ENCODE measurements around the gene ENPP7. TPM values are rescaled to one million over a fixed set of nuclear protein-coding genes. Genes with fewer than 3 reads are reported as not detected.

ENPP7 gene
- total RNA-seq, 1 experiment from 2014 or later: not detected

- Histone ChIP-seq H3K27me3 (replicated peaks; ENCODE audit: insufficient read depth, low read depth, low read length, poor library complexity) (peaks cover 47% of the 10 kb centered on the region), H3K36me3 (ENCODE audit: insufficient read depth, low read length, poor library complexity, severe bottlenecking) (no peaks in the 10 kb centered on the region), H3K4me1 (ENCODE audit: insufficient read depth, low read length, poor library complexity, severe bottlenecking) (no peaks in the 10 kb centered on the region), H3K9me3 (ENCODE audit: low read depth, low read length, poor library complexity, severe bottlenecking) (no peaks in the 10 kb centered on the region), H3K27ac (ENCODE audit: low read depth, low read length, poor library complexity, severe bottlenecking) (no peak overlapping the region), H3K4me3 (ENCODE audit: low read depth, low read length, poor library complexity, severe bottlenecking) (no peak overlapping the region)
- POLR2A ChIA-PET (ENCODE audit: low non-redundant PET): no interaction called here
- TF ChIP-seq CTCF (conservative IDR thresholded peaks at IDR 0.05; ENCODE audit: low read depth, low read length): no peak
- no peak for TF ChIP-seq EZH2 (IDR thresholded peaks at IDR 0.05; ENCODE audit: borderline replicate concordance, low read depth, low read length, poor library complexity, severe bottlenecking)
- no TSS peak for BruUV-seq (replicated peaks)
- CTCF ChIA-PET: no interaction called here
- intact Hi-C loops (cut with micrococcal nuclease; ENCODE audit: unreplicated experiment): no loop called here
- no peak for DNase-seq (ENCODE audit: low spot score)
These were observed 38.8 kb upstream of the ENPP7 start for GRCh38 chr17:79691931-79692330.

GRCh38 chr17:79693419-79693818, 37.3 kb upstream of the ENPP7 start:
- BruUV-seq (replicated peaks): no TSS peak
- no peaks in the 10 kb centered on the region for H3K36me3 ChIP-seq (ENCODE audit: insufficient read depth, low read length, poor library complexity, severe bottlenecking)
- ChIA-PET POLR2A (ENCODE audit: low non-redundant PET) (no interaction called here), CTCF (no interaction called here)
- no peak overlapping the region for H3K4me3 ChIP-seq (ENCODE audit: low read depth, low read length, poor library complexity, severe bottlenecking)
- no peak for DNase-seq (ENCODE audit: low spot score)
- intact Hi-C loops (cut with micrococcal nuclease; ENCODE audit: unreplicated experiment): no loop called here
- no peak overlapping the region for H3K27ac ChIP-seq (ENCODE audit: low read depth, low read length, poor library complexity, severe bottlenecking)
- TF ChIP-seq CTCF (conservative IDR thresholded peaks at IDR 0.05; ENCODE audit: low read depth, low read length): no peak
- no peak for TF ChIP-seq EZH2 (IDR thresholded peaks at IDR 0.05; ENCODE audit: borderline replicate concordance, low read depth, low read length, poor library complexity, severe bottlenecking)
- no peaks in the 10 kb centered on the region for H3K4me1 ChIP-seq (ENCODE audit: insufficient read depth, low read length, poor library complexity, severe bottlenecking)
- H3K27me3 ChIP-seq (replicated peaks; ENCODE audit: insufficient read depth, low read depth, low read length, poor library complexity): peaks cover 36% of the 10 kb centered on the region
- H3K9me3 ChIP-seq (ENCODE audit: low read depth, low read length, poor library complexity, severe bottlenecking): no peaks in the 10 kb centered on the region

GRCh38 chr17:79695293-79695790, 35.4 kb upstream of the ENPP7 start:
- peaks cover 19% of the 10 kb centered on the region for H3K27me3 ChIP-seq (replicated peaks; ENCODE audit: insufficient read depth, low read depth, low read length, poor library complexity)
- CTCF ChIA-PET: no interaction called here
- BruUV-seq (replicated peaks): no TSS peak
- no peaks in the 10 kb centered on the region for H3K36me3 ChIP-seq (ENCODE audit: insufficient read depth, low read length, poor library complexity, severe bottlenecking)
- no peak for TF ChIP-seq CTCF (conservative IDR thresholded peaks at IDR 0.05; ENCODE audit: low read depth, low read length)
- TF ChIP-seq EZH2 (IDR thresholded peaks at IDR 0.05; ENCODE audit: borderline replicate concordance, low read depth, low read length, poor library complexity, severe bottlenecking): no peak
- intact Hi-C loops (cut with micrococcal nuclease; ENCODE audit: unreplicated experiment): no loop called here
- POLR2A ChIA-PET (ENCODE audit: low non-redundant PET): no interaction called here
- no peak overlapping the region for H3K4me3 ChIP-seq (ENCODE audit: low read depth, low read length, poor library complexity, severe bottlenecking)
- H3K27ac ChIP-seq (ENCODE audit: low read depth, low read length, poor library complexity, severe bottlenecking): no peak overlapping the region
- no peak for DNase-seq (ENCODE audit: low spot score)
- no peaks in the 10 kb centered on the region for H3K9me3 ChIP-seq (ENCODE audit: low read depth, low read length, poor library complexity, severe bottlenecking)
- H3K4me1 ChIP-seq (ENCODE audit: insufficient read depth, low read length, poor library complexity, severe bottlenecking): no peaks in the 10 kb centered on the region
